ENCODE results near the gene TYW1.
"Not testable (repeated sequence)": the region's sequence is repeated elsewhere in the genome, so short reads cannot be mapped to it uniquely, and the experiment has no call there.

The TYW1 gene

DNA sequence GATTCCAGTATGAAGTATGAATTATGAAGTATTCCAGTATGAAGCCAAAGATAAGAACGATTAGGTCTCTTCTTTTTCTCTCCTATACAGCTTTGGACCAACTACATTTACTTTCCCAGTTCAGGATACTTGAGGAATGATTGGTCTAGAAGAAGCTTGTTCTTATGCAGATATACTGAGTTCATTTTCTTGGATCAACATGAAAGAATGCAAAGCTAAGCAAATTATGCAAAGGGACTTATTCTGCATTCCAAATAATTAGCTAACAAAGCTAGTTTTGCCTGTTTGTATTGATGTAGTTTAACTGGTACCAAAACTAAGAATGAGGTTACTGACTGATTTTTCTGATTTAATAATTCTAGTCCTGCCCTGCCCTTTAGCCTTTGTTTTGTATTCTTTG, 101.4 kb downstream of the TYW1 start:
- not testable (repeated sequence) for DNase-seq (ENCODE audit: low spot score)

- not testable (repeated sequence) for DNase-seq (ENCODE audit: low spot score)
Observed at GRCh38 chr7:67099406-67099805, 102.8 kb downstream of the TYW1 start.

GRCh38 chr7:67100038-67100437, 103.4 kb downstream of the TYW1 start:
- DNase-seq (ENCODE audit: low spot score) = not testable (repeated sequence)

- DNase-seq (ENCODE audit: low spot score) = no peak
- TF ChIP-seq, protein P1, sequence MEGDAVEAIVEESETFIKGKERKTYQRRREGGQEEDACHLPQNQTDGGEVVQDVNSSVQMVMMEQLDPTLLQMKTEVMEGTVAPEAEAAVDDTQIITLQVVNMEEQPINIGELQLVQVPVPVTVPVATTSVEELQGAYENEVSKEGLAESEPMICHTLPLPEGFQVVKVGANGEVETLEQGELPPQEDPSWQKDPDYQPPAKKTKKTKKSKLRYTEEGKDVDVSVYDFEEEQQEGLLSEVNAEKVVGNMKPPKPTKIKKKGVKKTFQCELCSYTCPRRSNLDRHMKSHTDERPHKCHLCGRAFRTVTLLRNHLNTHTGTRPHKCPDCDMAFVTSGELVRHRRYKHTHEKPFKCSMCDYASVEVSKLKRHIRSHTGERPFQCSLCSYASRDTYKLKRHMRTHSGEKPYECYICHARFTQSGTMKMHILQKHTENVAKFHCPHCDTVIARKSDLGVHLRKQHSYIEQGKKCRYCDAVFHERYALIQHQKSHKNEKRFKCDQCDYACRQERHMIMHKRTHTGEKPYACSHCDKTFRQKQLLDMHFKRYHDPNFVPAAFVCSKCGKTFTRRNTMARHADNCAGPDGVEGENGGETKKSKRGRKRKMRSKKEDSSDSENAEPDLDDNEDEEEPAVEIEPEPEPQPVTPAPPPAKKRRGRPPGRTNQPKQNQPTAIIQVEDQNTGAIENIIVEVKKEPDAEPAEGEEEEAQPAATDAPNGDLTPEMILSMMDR (IDR thresholded peaks at IDR 0.05; ENCODE audit: extremely low read depth, missing control alignments) = no peak
Observed at GRCh38 chr7:67100956-67101361, 104.3 kb downstream of the TYW1 start.

GRCh38 chr7:67104937-67105336, 108.3 kb downstream of the TYW1 start:
- not testable (repeated sequence) for DNase-seq (ENCODE audit: low spot score)

GRCh38 chr7:67105377-67105776, 108.7 kb downstream of the TYW1 start:
- TF ChIP-seq, protein P1 (IDR thresholded peaks at IDR 0.05; ENCODE audit: extremely low read depth, missing control alignments) = no peak
- no peak for DNase-seq (ENCODE audit: low spot score)

DNA sequence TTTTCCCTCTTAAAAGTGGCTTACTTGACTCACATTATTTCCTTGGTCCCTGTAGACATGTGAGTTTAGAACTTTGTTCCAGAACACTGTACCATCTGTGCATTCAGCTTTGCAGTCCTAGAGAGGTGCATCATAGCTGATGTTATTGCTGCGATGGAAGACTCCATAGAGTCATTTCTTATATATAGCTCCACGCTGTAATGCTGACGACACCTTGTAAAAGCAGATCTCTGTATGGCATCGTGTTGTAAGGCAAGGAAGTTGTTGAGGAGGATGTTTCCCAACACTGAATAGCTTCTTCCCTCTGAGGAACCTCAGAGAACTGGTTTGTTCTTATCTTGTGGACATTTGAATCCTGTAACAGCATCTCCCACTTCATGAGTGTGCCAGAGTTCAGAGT, 109.6 kb downstream of the TYW1 start:
- not testable (repeated sequence) for DNase-seq (ENCODE audit: low spot score)

GRCh38 chr7:67111342-67111741, 114.7 kb downstream of the TYW1 start:
- DNase-seq (ENCODE audit: low spot score) = not testable (repeated sequence)

- DNase-seq (ENCODE audit: low spot score) = not testable (repeated sequence)
Observed at GRCh38 chr7:67114483-67115246, 118.0 kb downstream of the TYW1 start.

GRCh38 chr7:67120491-67120890, 123.9 kb downstream of the TYW1 start:
- DNase-seq (ENCODE audit: low spot score) = not testable (repeated sequence)

DNA sequence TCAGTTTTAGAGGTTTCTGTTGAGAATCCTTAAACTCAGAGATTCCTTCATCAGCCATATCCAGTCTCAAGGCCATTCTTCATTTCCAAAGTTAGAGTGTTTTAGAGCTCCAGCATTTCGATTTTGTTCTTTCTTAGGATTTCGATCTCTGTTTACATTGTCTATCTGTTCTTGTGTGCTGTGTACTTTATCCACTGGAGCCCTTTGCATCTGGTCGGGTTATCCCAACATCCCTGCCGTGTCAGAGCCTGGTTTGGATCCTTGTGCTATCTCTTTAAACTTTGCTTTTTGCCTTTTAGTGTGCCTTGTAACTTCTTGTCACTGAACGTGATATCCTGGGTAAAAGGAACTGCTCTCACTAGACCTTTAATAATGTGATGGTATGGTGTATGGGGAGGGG, 131.6 kb downstream of the TYW1 start:
- DNase-seq (ENCODE audit: low spot score) = not testable (repeated sequence)

DNA sequence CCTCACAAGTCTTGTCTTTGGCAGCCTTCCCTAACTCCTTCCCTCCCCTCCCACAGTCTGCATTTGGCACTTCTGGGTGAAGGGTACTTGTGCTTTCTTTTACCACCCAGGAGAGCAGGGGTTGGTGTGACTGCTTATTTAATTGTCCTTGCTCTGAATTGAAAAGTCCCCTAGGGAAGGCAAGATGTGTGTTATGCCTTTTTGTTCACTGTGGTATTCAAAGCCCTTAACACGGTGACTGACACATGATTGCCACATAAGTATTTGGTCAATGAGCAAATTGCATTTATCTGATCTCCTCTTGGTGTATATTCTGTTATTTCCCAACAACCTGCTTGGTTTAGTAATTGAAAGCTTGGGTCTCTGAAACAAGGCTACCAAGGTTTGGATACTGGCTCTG, 134.1 kb downstream of the TYW1 start:
- DNase-seq (ENCODE audit: low spot score) = not testable (repeated sequence)

GRCh38 chr7:67134912-67135311, 138.3 kb downstream of the TYW1 start:
- not testable (repeated sequence) for DNase-seq (ENCODE audit: low spot score)

GRCh38 chr7:67135617-67136486, 139.2 kb downstream of the TYW1 start:
- DNase-seq (ENCODE audit: low spot score) = not testable (repeated sequence)

GRCh38 chr7:67137489-67137888, 140.9 kb downstream of the TYW1 start:
- not testable (repeated sequence) for DNase-seq (ENCODE audit: low spot score)

- not testable (repeated sequence) for DNase-seq (ENCODE audit: low spot score)
Observed at GRCh38 chr7:67139876-67140275, 143.2 kb downstream of the TYW1 start.

GRCh38 chr7:67141001-67141400, 144.4 kb downstream of the TYW1 start:
- not testable (repeated sequence) for DNase-seq (ENCODE audit: low spot score)

GRCh38 chr7:67143091-67143786, 146.6 kb downstream of the TYW1 start:
- DNase-seq (ENCODE audit: low spot score) = not testable (repeated sequence)
